ENCODE measurements around the gene IQSEC1.

The IQSEC1 gene

GRCh38 chr3:13104511-13104910 is 31.3 kb upstream of the IQSEC1 start:
- no peak for TF ChIP-seq CTCF (IDR thresholded peaks at IDR 0.05)
- peaks cover 30% of the 10 kb centered on the region for H3K4me1 Mint-ChIP-seq
- no peak overlapping the region for H3K4me3 Mint-ChIP-seq
- H3K9me3 Mint-ChIP-seq = no peaks in the 10 kb centered on the region
- H3K27ac Mint-ChIP-seq = no peak overlapping the region
- no peak for DNase-seq
- H3K27me3 Mint-ChIP-seq (ENCODE audit: low read depth, poor library complexity) = peaks cover 27% of the 10 kb centered on the region
- no peaks in the 10 kb centered on the region for H3K36me3 Mint-ChIP-seq (ENCODE audit: low read depth)

- no peak for TF ChIP-seq CTCF (IDR thresholded peaks at IDR 0.05)
- no peak overlapping the region for H3K4me3 Mint-ChIP-seq
- no peaks in the 10 kb centered on the region for H3K36me3 Mint-ChIP-seq (ENCODE audit: low read depth)
- peaks cover 25% of the 10 kb centered on the region for H3K4me1 Mint-ChIP-seq
- H3K9me3 Mint-ChIP-seq = no peaks in the 10 kb centered on the region
- no peak overlapping the region for H3K27ac Mint-ChIP-seq
- no peak for DNase-seq
- H3K27me3 Mint-ChIP-seq (ENCODE audit: low read depth, poor library complexity) = peaks cover 22% of the 10 kb centered on the region
Measured at GRCh38 chr3:13103416-13104058, 30.3 kb upstream of the IQSEC1 start.

- no peaks in the 10 kb centered on the region for H3K36me3 Mint-ChIP-seq (ENCODE audit: low read depth)
- no peak overlapping the region for H3K27ac Mint-ChIP-seq
- no peak for DNase-seq
- H3K4me1 Mint-ChIP-seq = peaks cover 17% of the 10 kb centered on the region
- H3K4me3 Mint-ChIP-seq = no peak overlapping the region
- H3K27me3 Mint-ChIP-seq (ENCODE audit: low read depth, poor library complexity) = peaks cover 21% of the 10 kb centered on the region
- TF ChIP-seq CTCF (IDR thresholded peaks at IDR 0.05) = no peak
- no peaks in the 10 kb centered on the region for H3K9me3 Mint-ChIP-seq
Measured at GRCh38 chr3:13102386-13103345, 29.4 kb upstream of the IQSEC1 start.

- Mint-ChIP-seq H3K9me3 (no peaks in the 10 kb centered on the region), H3K4me1 (peaks cover 20% of the 10 kb centered on the region), H3K27me3 (ENCODE audit: low read depth, poor library complexity) (peaks cover 21% of the 10 kb centered on the region), H3K27ac (no peak overlapping the region), H3K4me3 (no peak overlapping the region), H3K36me3 (ENCODE audit: low read depth) (no peaks in the 10 kb centered on the region)
- no peak for DNase-seq
- TF ChIP-seq CTCF (IDR thresholded peaks at IDR 0.05) = no peak
Measured at GRCh38 chr3:13099707-13100106, 26.5 kb upstream of the IQSEC1 start.

- H3K4me1 Mint-ChIP-seq = peaks cover 27% of the 10 kb centered on the region
- no peak for TF ChIP-seq CTCF (IDR thresholded peaks at IDR 0.05)
- H3K27me3 Mint-ChIP-seq (ENCODE audit: low read depth, poor library complexity) = peaks cover 19% of the 10 kb centered on the region
- no peak overlapping the region for H3K27ac Mint-ChIP-seq
- no peak for DNase-seq
- H3K9me3 Mint-ChIP-seq = no peaks in the 10 kb centered on the region
- H3K36me3 Mint-ChIP-seq (ENCODE audit: low read depth) = no peaks in the 10 kb centered on the region
- H3K4me3 Mint-ChIP-seq = no peak overlapping the region
Measured at GRCh38 chr3:13098192-13098988, 25.2 kb upstream of the IQSEC1 start.

Measured in nephron progenitor cell (in vitro differentiated cells).